K562 (cell line): Measurements from ENCODE around the gene ZNF322. TPM values are rescaled to one million over a fixed set of nuclear protein-coding genes. Genes with fewer than 3 reads are reported as not detected.

Experiments used
- BCLAF1 ChIP-seq, 2 experiments: fragments of 450-650 bp in 1 of 2; IDR thresholded peaks; 2 replicates each; pipeline ENCODE4 v1.6.1; 2011 to 2017; ENCODE audit warnings: low read depth in 2 of 2, antibody characterized with exemption in 1 of 2, borderline replicate concordance in 1 of 2, low read length in 1 of 2, mild to moderate bottlenecking in 1 of 2, mixed read lengths in 1 of 2; ENCODE audit not compliant: control insufficient read depth in 1 of 2
- BDP1 ChIP-seq: IDR thresholded peaks from 3 replicates; pipeline ENCODE4 v1.6.1; 2011; ENCODE audit not compliant: insufficient read length, insufficient read depth
- ETS1 ChIP-seq: conservative IDR thresholded peaks from 2 replicates; pipeline ENCODE4 v1.6.1; 2011; ENCODE audit warnings: low read depth, mild to moderate bottlenecking, low read length; ENCODE audit not compliant: control insufficient read depth
- FOXK2 ChIP-seq, 2 experiments: fragments of 450-650 bp; IDR thresholded peaks in 1 of 2; conservative IDR thresholded peaks in 1 of 2; 2 replicates each; pipeline ENCODE4 v1.6.1; 2016; ENCODE audit warnings: low read depth in 2 of 2, mild to moderate bottlenecking in 1 of 2
- KAT2B ChIP-seq: IDR thresholded peaks from one replicate; pipeline ENCODE4 v1.6.1; 2012; ENCODE audit warnings: low read depth, mild to moderate bottlenecking, control low read depth, inconsistent platforms, low read length, moderate library complexity
- L3MBTL2 ChIP-seq: fragments of 450-650 bp; IDR thresholded peaks from 2 replicates; pipeline ENCODE4 v1.6.1; 2016; ENCODE audit warnings: mild to moderate bottlenecking, moderate library complexity
- OTX1 ChIP-seq: fragments of 450-650 bp; formaldehyde crosslinking; IDR thresholded peaks from 2 replicates; pipeline ENCODE4 v1.4.0; 2022; ENCODE audit warnings: mild to moderate bottlenecking
- RAD21 ChIP-seq, 2 experiments: fragments of 250-450 bp in 1 of 2; fragments of 450-650 bp in 1 of 2; sonication (Bioruptor Pico) in 1 of 2; formaldehyde crosslinking in 1 of 2; IDR thresholded peaks in 1 of 2; conservative IDR thresholded peaks in 1 of 2; 2 replicates each; pipeline versions ENCODE4 v1.4.0 to v1.8.0; 2020 to 2022; ENCODE audit warnings: mild to moderate bottlenecking in 2 of 2, moderate library complexity in 1 of 2
- STAT5A ChIP-seq: IDR thresholded peaks from 2 replicates; pipeline ENCODE4 v1.6.1; 2012; ENCODE audit warnings: low read length, inconsistent platforms, borderline replicate concordance
- TAL1 ChIP-seq: fragments of 450-650 bp; IDR thresholded peaks from 2 replicates; pipeline ENCODE4 v1.6.1; 2016; ENCODE audit warnings: mild to moderate bottlenecking
- YY1 ChIP-seq, 3 experiments: IDR thresholded peaks; 2 replicates each; pipeline ENCODE4 v1.6.1; 2011; ENCODE audit warnings: low read length in 2 of 3, mild to moderate bottlenecking in 2 of 3, moderate library complexity in 2 of 3, borderline replicate concordance in 1 of 3, control low read depth in 1 of 3, low read depth in 1 of 3; ENCODE audit not compliant: insufficient read depth in 3 of 3, insufficient replicate concordance in 2 of 3, control insufficient read depth in 1 of 3, insufficient read length in 1 of 3; ENCODE audit errors: extremely low read depth in 1 of 3
- ZC3H4 ChIP-seq: sonication (generic); formaldehyde crosslinking; IDR thresholded peaks from 2 replicates; pipeline ENCODE4 v1.9.0; 2021; ENCODE audit warnings: missing genetic modification reagents, borderline replicate concordance
- ZNF431 ChIP-seq: sonication (generic); formaldehyde crosslinking; IDR thresholded peaks from 2 replicates; pipeline ENCODE4 v1.8.0; 2022; ENCODE audit warnings: mild to moderate bottlenecking, missing genetic modification reagents
- polyA plus RNA-seq, 8 experiments: library from polyadenylated mRNA; depleted of rRNA in 4 of 8; stranded (reverse) in 5 of 8; unstranded in 3 of 8; fragments of >200 nt; fragmentation: Nextera tagmentation in 2 of 8; fragmentation: Illumina TruSeq in 1 of 8; extraction: Ambion mirVana in 2 of 8; extraction: Trizol in 1 of 8; gene quantifications; 2 replicates each; pipeline versions ENCODE4 v1.2.1 to v1.2.3, GENCODE V29; 2011 to 2014; ENCODE audit warnings: inconsistent platforms in 1 of 8, missing spikeins in 1 of 8
- total RNA-seq, 7 experiments: library from RNA; depleted of rRNA in 6 of 7; stranded (reverse); fragments of >200 nt in 6 of 7; fragmentation: Illumina TruSeq in 2 of 7; extraction: Trizol in 2 of 7; gene quantifications; 2 replicates each; pipeline versions ENCODE4 v1.2.1 to v1.2.3, GENCODE V29; 2011 to 2021; ENCODE audit warnings: low replicate concordance in 1 of 7
- TF ChIP-seq, protein P1 (sequence below): fragments of 450-650 bp; IDR thresholded peaks from 2 replicates; pipeline ENCODE4 v1.6.1; 2014; ENCODE audit warnings: low read depth, mild to moderate bottlenecking, moderate library complexity, borderline replicate concordance
- TF ChIP-seq, protein P2 (sequence below): fragments of 450-650 bp; IDR thresholded peaks from 2 replicates; pipeline ENCODE4 v1.6.1; 2016; ENCODE audit warnings: low read depth, mild to moderate bottlenecking, moderate library complexity
- TF ChIP-seq, protein P3 (sequence below): fragments of 450-650 bp; formaldehyde crosslinking; IDR thresholded peaks from 2 replicates; pipeline ENCODE4 v1.4.0; 2022; ENCODE audit warnings: missing genetic modification characterization

The ZNF322 gene
- total and polyA plus RNA-seq, 9 of the 15 experiments (the other 6 are each of a cell fraction or from before 2014, with no cell fraction given): 4.7 to 31.2 (median 18.7) TPM

- 0 out of 2 replicates have a peak, but pooled peaks have one; percentile 35 for TF ChIP-seq L3MBTL2
- TF ChIP-seq FOXK2 (conservative IDR thresholded peaks at IDR 0.05 in 1 of 2, IDR thresholded peaks at IDR 0.05 in 1 of 2; ENCODE audit: low read depth in 2 of 2): peak; percentile 11 to 45; a peak in 1 of 4 replicates
- TF ChIP-seq RAD21 (CRISPR knock-in tag; conservative IDR thresholded peaks at IDR 0.05 in 1 of 2, IDR thresholded peaks at IDR 0.05 in 1 of 2): peak in 1 of 2 experiments; percentile 14; a peak in 2 of 4 replicates
- no peak for TF ChIP-seq KAT2B
- TF ChIP-seq BDP1: peak; percentile 42
- peak; percentile 17; the same call in 1 of the 2 replicates for TF ChIP-seq STAT5A
- 0 out of 2 replicates have a peak, but pooled peaks have one; percentile 6 for TF ChIP-seq OTX1 (CRISPR knock-in tag)
- TF ChIP-seq BCLAF1 (IDR thresholded peaks at IDR 0.05; ENCODE audit: borderline replicate concordance in 1 of 2, control insufficient read depth in 1 of 2, low read depth in 2 of 2, low read length in 1 of 2): 0 out of 4 replicates have a peak, but pooled peaks of 1 of the 2 experiments have one; percentile 71
- TF ChIP-seq, protein P1, sequence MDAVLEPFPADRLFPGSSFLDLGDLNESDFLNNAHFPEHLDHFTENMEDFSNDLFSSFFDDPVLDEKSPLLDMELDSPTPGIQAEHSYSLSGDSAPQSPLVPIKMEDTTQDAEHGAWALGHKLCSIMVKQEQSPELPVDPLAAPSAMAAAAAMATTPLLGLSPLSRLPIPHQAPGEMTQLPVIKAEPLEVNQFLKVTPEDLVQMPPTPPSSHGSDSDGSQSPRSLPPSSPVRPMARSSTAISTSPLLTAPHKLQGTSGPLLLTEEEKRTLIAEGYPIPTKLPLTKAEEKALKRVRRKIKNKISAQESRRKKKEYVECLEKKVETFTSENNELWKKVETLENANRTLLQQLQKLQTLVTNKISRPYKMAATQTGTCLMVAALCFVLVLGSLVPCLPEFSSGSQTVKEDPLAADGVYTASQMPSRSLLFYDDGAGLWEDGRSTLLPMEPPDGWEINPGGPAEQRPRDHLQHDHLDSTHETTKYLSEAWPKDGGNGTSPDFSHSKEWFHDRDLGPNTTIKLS: 0 out of 2 replicates have a peak, but pooled peaks have one; percentile 35
- TF ChIP-seq, protein P2, sequence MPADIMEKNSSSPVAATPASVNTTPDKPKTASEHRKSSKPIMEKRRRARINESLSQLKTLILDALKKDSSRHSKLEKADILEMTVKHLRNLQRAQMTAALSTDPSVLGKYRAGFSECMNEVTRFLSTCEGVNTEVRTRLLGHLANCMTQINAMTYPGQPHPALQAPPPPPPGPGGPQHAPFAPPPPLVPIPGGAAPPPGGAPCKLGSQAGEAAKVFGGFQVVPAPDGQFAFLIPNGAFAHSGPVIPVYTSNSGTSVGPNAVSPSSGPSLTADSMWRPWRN: 0 out of 2 replicates have a peak, but pooled peaks have one; percentile 15
- peak in 1 of 3 experiments; percentile 62 for TF ChIP-seq YY1 (IDR thresholded peaks at IDR 0.05; ENCODE audit: borderline replicate concordance in 1 of 3, control insufficient read depth in 1 of 3, extremely low read depth in 1 of 3, insufficient read depth in 3 of 3, insufficient read length in 1 of 3, insufficient replicate concordance in 2 of 3, low read depth in 1 of 3, low read length in 2 of 3)
- TF ChIP-seq ETS1: peak; percentile 77
- TF ChIP-seq TAL1: peak; percentile 23; the same call in 1 of the 2 replicates
- TF ChIP-seq, protein P3, sequence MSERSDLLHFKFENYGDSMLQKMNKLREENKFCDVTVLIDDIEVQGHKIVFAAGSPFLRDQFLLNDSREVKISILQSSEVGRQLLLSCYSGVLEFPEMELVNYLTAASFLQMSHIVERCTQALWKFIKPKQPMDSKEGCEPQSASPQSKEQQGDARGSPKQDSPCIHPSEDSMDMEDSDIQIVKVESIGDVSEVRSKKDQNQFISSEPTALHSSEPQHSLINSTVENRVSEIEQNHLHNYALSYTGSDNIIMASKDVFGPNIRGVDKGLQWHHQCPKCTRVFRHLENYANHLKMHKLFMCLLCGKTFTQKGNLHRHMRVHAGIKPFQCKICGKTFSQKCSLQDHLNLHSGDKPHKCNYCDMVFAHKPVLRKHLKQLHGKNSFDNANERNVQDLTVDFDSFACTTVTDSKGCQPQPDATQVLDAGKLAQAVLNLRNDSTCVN (CRISPR knock-in tag): no peak
- TF ChIP-seq ZC3H4 (CRISPR knock-in tag): no peak
- TF ChIP-seq ZNF431 (CRISPR knock-in tag): peak; percentile 50
Measured at GRCh38 chr6:26594730-26595632, 64.6 kb downstream of the ZNF322 start (continued).
